Bronchial epithelial cell (primary cell): ENCODE results near the gene EDAR. TPM values are rescaled to one million over a fixed set of nuclear protein-coding genes. Genes with fewer than 3 reads are reported as not detected.

Source experiments
- DNase-seq: peaks from one replicate; pipeline ENCODE4 v3.0.0-alpha.2; 2010; ENCODE audit warnings: low read depth
- FAIRE-seq: peaks from 2 replicates; lab custom pipeline; 2011; peaks lifted over from hg19 to GRCh38; lab: Jason Lieb, UNC
- H3K27me3 ChIP-seq: 2 replicates; pipeline ENCODE4 v1.5.1; 2011; ENCODE audit warnings: low read length; ENCODE audit not compliant: control insufficient read depth, insufficient read depth
- H3K36me3 ChIP-seq: 2 replicates; pipeline ENCODE4 v1.5.1; 2011; ENCODE audit warnings: low read length; ENCODE audit not compliant: control insufficient read depth, insufficient read depth
- H3K4me3 ChIP-seq: 2 replicates; pipeline ENCODE4 v1.5.1; 2011; ENCODE audit warnings: mild to moderate bottlenecking, low read depth, low read length, control low read depth
- CTCF ChIP-seq: IDR thresholded peaks from 2 replicates; pipeline ENCODE4 v1.5.1; 2011; ENCODE audit warnings: mild to moderate bottlenecking, moderate library complexity, low read length, control low read depth, inconsistent platforms; ENCODE audit not compliant: insufficient read depth, severe bottlenecking
- total RNA-seq: library from RNA; depleted of rRNA; stranded (reverse); fragments of >200 nt; gene quantifications from 2 replicates; pipeline ENCODE4 v1.2.1, GENCODE V29; 2014

Gene EDAR
- total RNA-seq, 1 donor from 2014 or later: under 0.01 TPM

GRCh38 chr2:108963057-108963456, 26.0 kb downstream of the EDAR start:
- Histone ChIP-seq H3K36me3 (no peaks in the 10 kb centered on the region), H3K4me3 (no peak overlapping the region), H3K27me3 (no peaks in the 10 kb centered on the region)
- FAIRE-seq: peak; percentile 92
- DNase-seq: no peak
- no peak for TF ChIP-seq CTCF

DNA sequence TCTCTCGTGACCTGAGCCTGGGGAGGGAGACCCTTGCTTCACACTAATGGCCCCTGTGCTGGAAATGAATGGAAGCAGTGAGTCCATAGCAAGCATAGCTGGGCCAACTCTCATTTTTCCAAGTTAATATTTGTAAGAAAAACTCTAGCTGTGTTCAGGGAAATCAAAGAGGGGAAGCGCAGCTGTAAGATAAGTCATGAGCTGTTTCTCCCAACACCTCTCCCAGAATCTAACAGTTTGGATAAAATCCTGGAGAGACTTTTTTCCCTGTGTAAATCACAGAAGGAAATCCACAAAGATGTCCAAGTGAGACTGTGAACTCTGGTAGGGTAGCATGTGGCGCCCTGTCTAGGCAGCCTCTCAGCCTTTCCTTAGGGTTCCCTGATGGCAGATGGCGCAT, 27.2 kb downstream of the EDAR start:
- no peak for TF ChIP-seq CTCF
- FAIRE-seq (no peak), DNase-seq (no peak)
- Histone ChIP-seq H3K36me3 (no peaks in the 10 kb centered on the region), H3K27me3 (no peaks in the 10 kb centered on the region), H3K4me3 (no peak overlapping the region)

DNA sequence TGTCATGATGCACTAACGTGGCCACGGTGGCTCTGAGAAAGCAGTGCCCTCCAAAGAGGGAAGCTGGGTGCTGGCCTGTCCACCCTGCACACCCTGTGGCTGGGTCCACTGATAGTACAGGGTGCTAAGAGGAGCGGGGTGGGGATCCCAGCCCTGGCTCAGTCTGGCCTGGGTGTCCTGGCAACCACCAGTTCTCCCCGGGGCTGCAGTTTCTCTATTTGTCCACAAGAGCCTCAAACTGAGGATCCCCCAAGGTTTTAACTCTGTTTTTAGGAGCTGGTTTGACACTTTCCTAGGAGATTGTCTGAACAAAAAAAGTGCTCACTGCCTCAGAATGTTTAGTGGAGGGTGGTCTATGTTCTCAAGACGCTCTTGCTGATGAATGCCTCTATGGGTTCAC, 29.0 kb downstream of the EDAR start:
- Histone ChIP-seq H3K36me3 (no peaks in the 10 kb centered on the region), H3K27me3 (no peaks in the 10 kb centered on the region), H3K4me3 (no peak overlapping the region)
- FAIRE-seq (no peak), DNase-seq (no peak)
- no peak for TF ChIP-seq CTCF

GRCh38 chr2:108959401-108959800, 29.6 kb downstream of the EDAR start:
- H3K27me3 ChIP-seq: no peaks in the 10 kb centered on the region
- no peak for TF ChIP-seq CTCF
- H3K4me3 ChIP-seq: no peak overlapping the region
- FAIRE-seq (no peak), DNase-seq (peak; percentile 60)
- H3K36me3 ChIP-seq: no peaks in the 10 kb centered on the region

- no peaks in the 10 kb centered on the region for H3K36me3 ChIP-seq
- no peaks in the 10 kb centered on the region for H3K27me3 ChIP-seq
- no peak for DNase-seq
- FAIRE-seq: no peak
- no peak overlapping the region for H3K4me3 ChIP-seq
- TF ChIP-seq CTCF: no peak
Observed at GRCh38 chr2:108958632-108959341, 30.2 kb downstream of the EDAR start.

- Histone ChIP-seq H3K27me3 (no peaks in the 10 kb centered on the region), H3K36me3 (no peaks in the 10 kb centered on the region), H3K4me3 (no peak overlapping the region)
- TF ChIP-seq CTCF: no peak
- DNase-seq (peak; percentile 43), FAIRE-seq (no peak)
Observed at GRCh38 chr2:108958002-108958401, 31.0 kb downstream of the EDAR start.
